GM12878 (cell line): Measurements from ENCODE around the gene FGF10. TPM values are rescaled to one million over a fixed set of nuclear protein-coding genes. Genes with fewer than 3 reads are reported as not detected.

ENCODE experiments used
- ATAC-seq: fragments of 200-7000 bp; cut with Tn5 transposase; 3 replicates; pipeline ENCODE4 v1.9.1; 2020; ENCODE audit warnings: mild to moderate bottlenecking, moderate library complexity
- BruUV-seq: library from RNA; stranded (reverse); fragments of 400-500 nt; replicated peaks from 2 replicates; lab custom pipeline; 2021; lab: Mats Ljungman, UMichigan
- CTCF ChIA-PET: fragments of 300-600 bp; sonication (Branson Sonifier 250); formaldehyde crosslinking; extraction: SDS; loops from one replicate; lab custom pipeline; 2021; ENCODE audit warnings: inconsistent platforms; lab: Yijun Ruan, JAX
- POLR2A ChIA-PET: fragments of 350-600 bp; formaldehyde crosslinking; extraction: SDS; loops from one replicate; lab custom pipeline; 2021; ENCODE audit warnings: inconsistent platforms; lab: Charles Lee
- RAD21 ChIA-PET: fragments of 300-600 bp; sonication (Branson Sonifier 250); formaldehyde crosslinking; loops from one replicate; lab custom pipeline; 2023; ENCODE audit warnings: antibody characterized with exemption; ENCODE audit not compliant: unreplicated experiment; lab: Charles Lee
- SMC1A ChIA-PET: fragments of 300-600 bp; sonication (Branson Sonifier 250); formaldehyde crosslinking; loops from one replicate; lab custom pipeline; 2023; ENCODE audit not compliant: unreplicated experiment, uncharacterized antibody; lab: Charles Lee
- DNase-seq: peaks from one replicate; pipeline ENCODE4 v3.0.0-alpha.2; 2011; ENCODE audit warnings: low read depth, low spot score
- FAIRE-seq: peaks from 3 replicates; lab custom pipeline; 2011; peaks lifted over from hg19 to GRCh38; lab: Jason Lieb, UNC
- H2AFZ ChIP-seq: 2 replicates; pipeline ENCODE4 v1.6.0; 2011; ENCODE audit warnings: low read depth, low read length, control low read depth; ENCODE audit not compliant: control insufficient read depth
- H3K27ac ChIP-seq: 2 replicates; pipeline ENCODE4 v1.5.1; 2011; ENCODE audit warnings: control low read depth; ENCODE audit not compliant: control insufficient read depth, insufficient read depth
- H3K27me3 ChIP-seq, 2 experiments: replicated peaks in 1 of 2; 2 replicates each; pipeline versions ENCODE4 v1.6.0 to v1.6.1; 2011; ENCODE audit warnings: low read length in 1 of 2; ENCODE audit not compliant: control insufficient read depth in 2 of 2, insufficient read depth in 2 of 2
- H3K36me3 ChIP-seq, 2 experiments: 2 replicates each; pipeline ENCODE4 v1.5.1; 2011; ENCODE audit warnings: low read length in 1 of 2; ENCODE audit not compliant: control insufficient read depth in 2 of 2, insufficient read depth in 2 of 2
- H3K4me1 ChIP-seq: 2 replicates; pipeline ENCODE4 v1.6.1; 2011; ENCODE audit warnings: mild to moderate bottlenecking, low read length, moderate library complexity, mixed read lengths; ENCODE audit not compliant: control insufficient read depth, insufficient read depth
- H3K4me2 ChIP-seq: 2 replicates; pipeline ENCODE4 v1.6.0; 2011; ENCODE audit warnings: control low read depth; ENCODE audit not compliant: control insufficient read depth, insufficient read depth
- H3K4me3 ChIP-seq: fragments of 200-600 bp; sonication (generic); 2 replicates; pipeline ENCODE4 v1.5.1; 2016
- H3K79me2 ChIP-seq: 2 replicates; pipeline ENCODE4 v1.6.0; 2011; ENCODE audit warnings: low read length; ENCODE audit not compliant: control insufficient read depth, insufficient read depth
- H3K9ac ChIP-seq: 2 replicates; pipeline ENCODE4 v1.8.0; 2011; ENCODE audit warnings: low read length, control low read depth, mixed read lengths; ENCODE audit not compliant: control insufficient read depth, insufficient read depth
- H3K9me3 ChIP-seq: replicated peaks from 3 replicates; pipeline ENCODE4 v1.5.1; 2011; ENCODE audit warnings: mild to moderate bottlenecking, low read length; ENCODE audit not compliant: control insufficient read depth, insufficient read depth
- H4K20me1 ChIP-seq: 2 replicates; pipeline ENCODE4 v1.6.0; 2011; ENCODE audit not compliant: control insufficient read depth, insufficient read depth
- ASH2L ChIP-seq: fragments of 300-600, 200-600 bp; sonication (generic); IDR thresholded peaks from 2 replicates; pipeline ENCODE4 v1.6.1; 2017; ENCODE audit warnings: low read depth, mild to moderate bottlenecking, borderline replicate concordance
- ATF7 ChIP-seq: fragments of 450-650 bp; IDR thresholded peaks from 2 replicates; pipeline ENCODE4 v1.6.1; 2016; ENCODE audit warnings: low read depth, mild to moderate bottlenecking
- CHD4 ChIP-seq: fragments of 200-600 bp; sonication (generic); IDR thresholded peaks from 2 replicates; pipeline ENCODE4 v1.6.1; 2016; ENCODE audit warnings: mild to moderate bottlenecking
- CREB1 ChIP-seq: IDR thresholded peaks from 2 replicates; pipeline ENCODE4 v1.6.1; 2012; ENCODE audit warnings: low read depth, mild to moderate bottlenecking, inconsistent platforms
- CREM ChIP-seq: IDR thresholded peaks from 2 replicates; pipeline ENCODE4 v1.6.1; 2014; ENCODE audit warnings: antibody characterized with exemption, low read depth
- DPF2 ChIP-seq: fragments of 450-650 bp; IDR thresholded peaks from 2 replicates; pipeline ENCODE4 v1.6.1; 2017; ENCODE audit warnings: mild to moderate bottlenecking
- EED ChIP-seq: sonication (generic); IDR thresholded peaks from 2 replicates; pipeline ENCODE4 v1.6.1; 2016; ENCODE audit warnings: antibody characterized with exemption, low read depth
- ESRRA ChIP-seq: IDR thresholded peaks from 2 replicates; pipeline ENCODE4 v1.6.1; 2012; ENCODE audit warnings: mild to moderate bottlenecking, low read length, improper control_type of control experiment
- GABPA ChIP-seq: IDR thresholded peaks from 2 replicates; pipeline ENCODE4 v1.6.1; 2014; ENCODE audit warnings: antibody characterized with exemption, low read depth, mild to moderate bottlenecking, inconsistent platforms
- RFX5 ChIP-seq: IDR thresholded peaks from 2 replicates; pipeline ENCODE4 v1.6.1; 2011; ENCODE audit warnings: low read depth, low read length, improper control_type of control experiment
- SIN3A ChIP-seq: IDR thresholded peaks from 2 replicates; pipeline ENCODE4 v1.6.1; 2012; ENCODE audit warnings: low read depth, low read length, improper control_type of control experiment
- SREBF1 ChIP-seq: IDR thresholded peaks from 2 replicates; pipeline ENCODE4 v1.6.1; 2012; ENCODE audit warnings: mild to moderate bottlenecking, low read length
- WGBS: methylation state at CpG from one replicate; pipeline ENCODE4 v1.1.6; 2016; ENCODE audit warnings: low lambda C conversion rate; ENCODE audit not compliant: insufficient replicate concordance, insufficient coverage; ENCODE audit errors: missing lambda C conversion rate; 5-methylcytosine and 5-hydroxymethylcytosine counted together
- in situ Hi-C: fragments of 300-500 bp; cut with MboI; formaldehyde crosslinking; loops from 9 replicates; pipeline ENCODE4 v1.14.3; 2018; ENCODE audit warnings: mixed read lengths
- intact Hi-C: fragments of 100-400 bp; cut with micrococcal nuclease; formaldehyde crosslinking; loops from one replicate; pipeline ENCODE4 v1.14.2; 2022; ENCODE audit not compliant: unreplicated experiment
- polyA plus RNA-seq, 11 experiments: library from polyadenylated mRNA; depleted of rRNA in 4 of 11; unstranded in 6 of 11; stranded (reverse) in 5 of 11; fragments of >200 nt; fragmentation: Nextera tagmentation in 4 of 11; fragmentation: Illumina TruSeq in 1 of 11; extraction: Ambion mirVana in 4 of 11; extraction: Trizol in 1 of 11; gene quantifications; 1 replicate in 1 of 11; 2 replicates in 10 of 11; pipeline versions ENCODE4 v1.2.1 to v1.2.3, GENCODE V29; 2011 to 2016; ENCODE audit warnings: inconsistent platforms in 2 of 11, missing spikeins in 2 of 11, low read depth in 1 of 11
- total RNA-seq, 4 experiments: library from RNA; depleted of rRNA in 3 of 4; stranded (reverse); fragments of >200 nt in 3 of 4; fragmentation: Illumina TruSeq in 1 of 4; extraction: Trizol in 1 of 4; gene quantifications; 2 replicates each; pipeline versions ENCODE4 v1.2.1 to v1.2.3, GENCODE V29; 2013 to 2021
- TF ChIP-seq, protein P1 (sequence below): IDR thresholded peaks from 2 replicates; pipeline ENCODE4 v1.6.1; 2011; ENCODE audit warnings: borderline replicate concordance, low read depth, mild to moderate bottlenecking, moderate library complexity, mixed read lengths, low read length; ENCODE audit not compliant: insufficient read depth; ENCODE audit errors: extremely low read length
- TF ChIP-seq, protein P2 (sequence below): fragments of 450-650 bp; formaldehyde crosslinking; IDR thresholded peaks from 2 replicates; pipeline ENCODE4 v1.5.0; 2022; ENCODE audit warnings: mild to moderate bottlenecking, missing genetic modification characterization
- TF ChIP-seq, protein P3 (sequence below): IDR thresholded peaks from 2 replicates; pipeline ENCODE4 v1.6.1; 2012; ENCODE audit warnings: low read depth, low read length, improper control_type of control experiment
- TF ChIP-seq, protein P4 (sequence below): fragments of 450-650 bp; IDR thresholded peaks from 2 replicates; pipeline ENCODE4 v1.6.1; 2016; ENCODE audit warnings: mild to moderate bottlenecking

Gene FGF10
- total and polyA plus RNA-seq, 10 of the 15 experiments (the other 5 are each of a cell fraction or from before 2014, with no cell fraction given): not detected

DNA sequence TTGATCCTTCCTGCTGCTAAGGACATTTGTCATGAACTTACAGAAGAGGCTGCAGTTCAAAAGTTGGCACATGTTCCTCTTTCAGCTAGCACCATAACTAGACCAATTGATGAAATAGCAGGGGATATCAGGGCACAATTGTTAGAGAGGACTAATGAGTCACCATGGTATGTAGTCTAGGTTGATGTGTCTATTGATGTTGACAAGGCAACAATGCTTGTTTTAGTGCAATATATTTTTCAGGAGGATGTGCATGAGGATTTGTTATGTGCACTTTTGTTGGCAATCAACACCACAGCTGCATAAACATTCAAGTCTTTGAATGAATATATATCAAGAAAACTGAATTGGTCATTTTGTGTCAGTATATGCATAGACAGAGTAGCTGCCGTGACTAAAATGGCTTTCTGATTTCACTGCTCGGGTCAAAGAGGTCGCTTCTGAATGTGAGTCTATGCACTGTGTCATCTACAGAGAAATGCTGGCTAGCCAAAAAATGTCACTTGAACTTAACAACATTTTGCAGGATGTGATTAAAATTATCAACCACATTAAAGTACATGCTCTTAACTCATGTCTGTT, 68.0 kb downstream of the FGF10 start:
- SMC1A ChIA-PET: interaction anchor here (0.6 kb wide), 1 partner anchor 52 kb away, joined by 3 read pairs; no protein-coding TSS in a partner anchor
- CTCF ChIA-PET: no interaction called here
- Histone ChIP-seq H3K4me3 (no peak overlapping the region), H3K4me1 (no peaks in the 10 kb centered on the region), H3K79me2 (no peaks in the 10 kb centered on the region), H3K36me3 (no peaks in the 10 kb centered on the region), H3K27ac (no peak overlapping the region), H3K9ac (no peak overlapping the region), H3K27me3 (no peaks in the 10 kb centered on the region), H3K9me3 (no peaks in the 10 kb centered on the region), H4K20me1 (no peaks in the 10 kb centered on the region), H2AFZ (no peak overlapping the region), H3K4me2 (no peak overlapping the region)
- RAD21 ChIA-PET: no interaction called here
- DNase-seq (no peak), FAIRE-seq (no peak), ATAC-seq (no peak)
- POLR2A ChIA-PET: no interaction called here
- TF ChIP-seq, protein P1, sequence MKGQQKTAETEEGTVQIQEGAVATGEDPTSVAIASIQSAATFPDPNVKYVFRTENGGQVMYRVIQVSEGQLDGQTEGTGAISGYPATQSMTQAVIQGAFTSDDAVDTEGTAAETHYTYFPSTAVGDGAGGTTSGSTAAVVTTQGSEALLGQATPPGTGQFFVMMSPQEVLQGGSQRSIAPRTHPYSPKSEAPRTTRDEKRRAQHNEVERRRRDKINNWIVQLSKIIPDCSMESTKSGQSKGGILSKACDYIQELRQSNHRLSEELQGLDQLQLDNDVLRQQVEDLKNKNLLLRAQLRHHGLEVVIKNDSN: no peak
- no peak for TF ChIP-seq CHD4
- TF ChIP-seq, protein P2, sequence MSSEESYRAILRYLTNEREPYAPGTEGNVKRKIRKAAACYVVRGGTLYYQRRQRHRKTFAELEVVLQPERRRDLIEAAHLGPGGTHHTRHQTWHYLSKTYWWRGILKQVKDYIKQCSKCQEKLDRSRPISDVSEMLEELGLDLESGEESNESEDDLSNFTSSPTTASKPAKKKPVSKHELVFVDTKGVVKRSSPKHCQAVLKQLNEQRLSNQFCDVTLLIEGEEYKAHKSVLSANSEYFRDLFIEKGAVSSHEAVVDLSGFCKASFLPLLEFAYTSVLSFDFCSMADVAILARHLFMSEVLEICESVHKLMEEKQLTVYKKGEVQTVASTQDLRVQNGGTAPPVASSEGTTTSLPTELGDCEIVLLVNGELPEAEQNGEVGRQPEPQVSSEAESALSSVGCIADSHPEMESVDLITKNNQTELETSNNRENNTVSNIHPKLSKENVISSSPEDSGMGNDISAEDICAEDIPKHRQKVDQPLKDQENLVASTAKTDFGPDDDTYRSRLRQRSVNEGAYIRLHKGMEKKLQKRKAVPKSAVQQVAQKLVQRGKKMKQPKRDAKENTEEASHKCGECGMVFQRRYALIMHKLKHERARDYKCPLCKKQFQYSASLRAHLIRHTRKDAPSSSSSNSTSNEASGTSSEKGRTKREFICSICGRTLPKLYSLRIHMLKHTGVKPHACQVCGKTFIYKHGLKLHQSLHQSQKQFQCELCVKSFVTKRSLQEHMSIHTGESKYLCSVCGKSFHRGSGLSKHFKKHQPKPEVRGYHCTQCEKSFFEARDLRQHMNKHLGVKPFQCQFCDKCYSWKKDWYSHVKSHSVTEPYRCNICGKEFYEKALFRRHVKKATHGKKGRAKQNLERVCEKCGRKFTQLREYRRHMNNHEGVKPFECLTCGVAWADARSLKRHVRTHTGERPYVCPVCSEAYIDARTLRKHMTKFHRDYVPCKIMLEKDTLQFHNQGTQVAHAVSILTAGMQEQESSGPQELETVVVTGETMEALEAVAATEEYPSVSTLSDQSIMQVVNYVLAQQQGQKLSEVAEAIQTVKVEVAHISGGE (CRISPR knock-in tag): no peak
- TF ChIP-seq, protein P3, sequence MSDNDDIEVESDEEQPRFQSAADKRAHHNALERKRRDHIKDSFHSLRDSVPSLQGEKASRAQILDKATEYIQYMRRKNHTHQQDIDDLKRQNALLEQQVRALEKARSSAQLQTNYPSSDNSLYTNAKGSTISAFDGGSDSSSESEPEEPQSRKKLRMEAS: no peak
- no peak for TF ChIP-seq CREB1
- TF ChIP-seq ESRRA: no peak
- TF ChIP-seq ASH2L: no peak
- no peak for TF ChIP-seq ATF7
- TF ChIP-seq EED: no peak
- no peak for TF ChIP-seq DPF2
- TF ChIP-seq CREM: no peak
- TF ChIP-seq, protein P4, sequence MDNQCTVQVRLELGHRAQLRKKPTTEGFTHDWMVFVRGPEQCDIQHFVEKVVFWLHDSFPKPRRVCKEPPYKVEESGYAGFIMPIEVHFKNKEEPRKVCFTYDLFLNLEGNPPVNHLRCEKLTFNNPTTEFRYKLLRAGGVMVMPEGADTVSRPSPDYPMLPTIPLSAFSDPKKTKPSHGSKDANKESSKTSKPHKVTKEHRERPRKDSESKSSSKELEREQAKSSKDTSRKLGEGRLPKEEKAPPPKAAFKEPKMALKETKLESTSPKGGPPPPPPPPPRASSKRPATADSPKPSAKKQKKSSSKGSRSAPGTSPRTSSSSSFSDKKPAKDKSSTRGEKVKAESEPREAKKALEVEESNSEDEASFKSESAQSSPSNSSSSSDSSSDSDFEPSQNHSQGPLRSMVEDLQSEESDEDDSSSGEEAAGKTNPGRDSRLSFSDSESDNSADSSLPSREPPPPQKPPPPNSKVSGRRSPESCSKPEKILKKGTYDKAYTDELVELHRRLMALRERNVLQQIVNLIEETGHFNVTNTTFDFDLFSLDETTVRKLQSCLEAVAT: no peak
- TF ChIP-seq SIN3A: no peak
- no peak for TF ChIP-seq SREBF1
- no peak for TF ChIP-seq GABPA
- TF ChIP-seq RFX5: no peak
- in situ Hi-C loops (loop anchor here (10.0 kb wide), 1 partner anchor 586 kb away; no protein-coding TSS in a partner anchor), intact Hi-C loops (no loop called here)
- BruUV-seq: no TSS peak
- WGBS: 12% methylated on average over 3 of the region's 3 CpGs
